Mucosa of rectum (tissue), 2 donors: ENCODE results near the gene CDC42.

ENCODE experiments used
- H3K27ac ChIP-seq, 2 donors: one replicate each; pipeline ENCODE4 v1.7.0; 2013; ENCODE audit warnings: inconsistent platforms in 2 of 2, low read depth in 2 of 2, low read length in 2 of 2
- H3K27me3 ChIP-seq, 2 donors: one replicate each; pipeline ENCODE4 v1.7.0; 2013; ENCODE audit warnings: low read length in 2 of 2; ENCODE audit not compliant: control insufficient read depth in 2 of 2, insufficient read depth in 2 of 2
- H3K36me3 ChIP-seq, 2 donors: one replicate each; pipeline ENCODE4 v1.7.0; 2013; ENCODE audit warnings: low read length in 2 of 2; ENCODE audit not compliant: control insufficient read depth in 2 of 2, insufficient read depth in 2 of 2
- H3K4me1 ChIP-seq, 2 donors: one replicate each; pipeline ENCODE4 v1.7.0; 2013; ENCODE audit warnings: low read length in 2 of 2, mild to moderate bottlenecking in 1 of 2; ENCODE audit not compliant: control insufficient read depth in 2 of 2, insufficient read depth in 2 of 2
- H3K4me3 ChIP-seq, 2 donors: one replicate each; pipeline ENCODE4 v1.7.0; 2013; ENCODE audit warnings: low read length in 2 of 2
- H3K9ac ChIP-seq, 2 donors: one replicate each; pipeline ENCODE4 v1.7.0; 2013; ENCODE audit warnings: low read length in 2 of 2, low read depth in 1 of 2, mild to moderate bottlenecking in 1 of 2
- H3K9me3 ChIP-seq, 2 donors: one replicate each; pipeline ENCODE4 v1.7.0; 2013; ENCODE audit warnings: low read length in 2 of 2; ENCODE audit not compliant: control insufficient read depth in 2 of 2
- donor health status: healthy.
- donor health status: Normal muscosa, but diverticular disease.

CDC42 gene

DNA sequence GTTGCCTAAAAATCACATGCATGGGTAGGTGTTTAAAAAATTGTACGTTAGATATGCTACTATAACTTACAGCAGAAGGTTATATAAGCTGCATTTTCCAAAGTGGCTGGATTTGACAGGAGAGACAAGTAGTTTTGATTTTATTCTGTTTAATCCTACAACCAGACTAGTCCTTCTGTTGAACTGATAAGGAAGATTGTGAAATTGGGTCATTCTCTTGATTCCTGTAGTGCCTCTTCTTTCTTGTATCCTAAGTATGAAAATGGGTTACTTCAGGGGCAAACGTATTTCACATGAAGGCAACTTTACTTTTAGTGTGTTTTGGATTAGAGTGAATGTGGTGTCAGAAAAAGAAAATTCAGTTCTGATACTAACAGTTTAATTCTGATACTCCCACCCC is 19.0 kb downstream of the CDC42 start:
- Histone ChIP-seq H3K9ac (no peak overlapping the region), H3K36me3 (peaks cover 3 to 7% of the 10 kb centered on the region in 2 donors), H3K4me3 (no peak overlapping the region), H3K9me3 (no peaks in the 10 kb centered on the region), H3K27me3 (no peaks in the 10 kb centered on the region), H3K4me1 (peaks cover 26 to 35% of the 10 kb centered on the region in 2 donors), H3K27ac (no peak overlapping the region)

DNA sequence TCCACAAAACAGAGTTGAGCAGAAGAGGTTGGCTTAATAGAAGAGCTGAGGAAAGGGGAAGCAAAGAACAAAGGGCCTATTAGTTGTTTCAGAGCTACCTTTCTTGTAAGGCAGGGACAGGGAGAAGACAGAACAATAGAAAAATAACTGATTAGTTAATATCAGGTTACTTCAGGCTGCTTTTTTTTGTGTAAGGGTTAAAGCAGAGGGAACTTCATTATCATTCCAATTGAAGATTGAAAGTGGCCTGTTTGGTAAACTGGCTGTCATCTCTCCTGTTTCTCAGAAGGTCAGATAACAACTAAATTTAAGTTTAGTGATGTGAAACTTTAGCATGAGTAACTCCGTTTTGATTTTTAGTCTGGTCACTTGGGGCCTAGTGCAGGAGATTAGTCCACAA is 22.3 kb downstream of the CDC42 start:
- no peak overlapping the region for H3K27ac ChIP-seq
- peaks cover 21 to 24% of the 10 kb centered on the region in 2 donors for H3K4me1 ChIP-seq
- H3K4me3 ChIP-seq = no peak overlapping the region
- H3K27me3 ChIP-seq = no peaks in the 10 kb centered on the region
- H3K9me3 ChIP-seq = no peaks in the 10 kb centered on the region
- H3K9ac ChIP-seq = no peak overlapping the region
- peaks cover 9 to 16% of the 10 kb centered on the region in 2 donors for H3K36me3 ChIP-seq

DNA sequence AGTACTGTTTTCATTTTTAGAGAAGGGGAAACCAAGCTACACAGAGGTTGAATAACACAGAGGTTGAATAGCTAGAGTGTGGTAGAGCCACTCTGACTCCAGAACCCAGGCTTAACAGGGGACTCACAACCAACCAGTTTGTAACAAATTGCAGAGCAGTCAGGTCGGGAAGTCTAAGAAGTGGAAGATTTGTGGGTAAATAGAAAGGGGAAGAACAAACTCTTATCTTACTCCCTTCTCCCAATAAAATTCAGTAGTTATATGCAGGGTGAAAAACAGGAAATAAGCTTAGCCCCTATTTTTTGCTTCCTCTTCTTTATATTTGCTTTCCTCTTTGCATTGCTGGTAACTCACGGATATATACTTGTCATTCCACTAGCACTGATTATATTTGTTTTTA is 23.2 kb downstream of the CDC42 start:
- peaks cover 21 to 24% of the 10 kb centered on the region in 2 donors for H3K4me1 ChIP-seq

GRCh38 chr1:22076346-22076745 is 23.8 kb downstream of the CDC42 start:
- Histone ChIP-seq H3K36me3 (peaks cover 13 to 18% of the 10 kb centered on the region in 2 donors), H3K27me3 (no peaks in the 10 kb centered on the region), H3K9me3 (no peaks in the 10 kb centered on the region), H3K27ac (no peak overlapping the region), H3K4me1 (peaks cover 21 to 24% of the 10 kb centered on the region in 2 donors), H3K4me3 (peak overlapping the region in 1 of 2 donors; percentile 7), H3K9ac (no peak overlapping the region)

More for the DNA sequence above, 23.2 kb downstream of the CDC42 start:
- H3K9ac ChIP-seq = no peak overlapping the region
- H3K27me3 ChIP-seq = no peaks in the 10 kb centered on the region
- no peaks in the 10 kb centered on the region for H3K9me3 ChIP-seq
- H3K27ac ChIP-seq = no peak overlapping the region
- H3K36me3 ChIP-seq = peaks cover 13 to 16% of the 10 kb centered on the region in 2 donors
- peak overlapping the region in 1 of 2 donors; percentile 37 for H3K4me3 ChIP-seq

- no peak overlapping the region for H3K27ac ChIP-seq
- peaks cover 17 to 24% of the 10 kb centered on the region in 2 donors for H3K4me1 ChIP-seq
- no peaks in the 10 kb centered on the region for H3K9me3 ChIP-seq
- H3K27me3 ChIP-seq = no peaks in the 10 kb centered on the region
- no peak overlapping the region for H3K4me3 ChIP-seq
- no peak overlapping the region for H3K9ac ChIP-seq
- H3K36me3 ChIP-seq = peaks cover 23 to 29% of the 10 kb centered on the region in 2 donors
Measured at GRCh38 chr1:22077728-22078127, 25.2 kb downstream of the CDC42 start.

DNA sequence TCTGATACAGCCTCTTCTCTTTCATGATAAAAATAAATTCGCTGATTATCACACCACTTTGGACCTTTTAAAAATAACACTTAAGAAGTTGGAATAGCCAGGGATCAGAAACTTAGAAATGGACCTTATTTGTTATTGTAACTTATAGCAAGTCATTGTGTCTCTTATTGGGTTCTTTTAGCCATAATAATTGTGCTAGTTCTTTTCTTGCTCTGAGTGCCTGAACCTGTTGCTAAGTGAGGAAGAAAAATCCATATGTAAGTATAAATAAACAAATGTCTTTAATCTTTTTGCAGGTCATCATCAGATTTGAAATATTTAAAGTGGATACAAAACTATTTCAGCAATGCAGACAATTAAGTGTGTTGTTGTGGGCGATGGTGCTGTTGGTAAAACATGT is 25.6 kb downstream of the CDC42 start:
- H3K4me1 ChIP-seq = peaks cover 17 to 24% of the 10 kb centered on the region in 2 donors
- H3K4me3 ChIP-seq = no peak overlapping the region
- peaks cover 23 to 29% of the 10 kb centered on the region in 2 donors for H3K36me3 ChIP-seq
- no peaks in the 10 kb centered on the region for H3K9me3 ChIP-seq
- H3K27me3 ChIP-seq = no peaks in the 10 kb centered on the region
- no peak overlapping the region for H3K9ac ChIP-seq
- H3K27ac ChIP-seq = no peak overlapping the region

GRCh38 chr1:22080191-22080590 is 27.7 kb downstream of the CDC42 start:
- Histone ChIP-seq H3K36me3 (peaks cover 23 to 30% of the 10 kb centered on the region in 2 donors), H3K9ac (no peak overlapping the region), H3K27ac (no peak overlapping the region), H3K9me3 (no peaks in the 10 kb centered on the region), H3K4me1 (peaks cover 14% of the 10 kb centered on the region in 2 donors), H3K27me3 (no peaks in the 10 kb centered on the region), H3K4me3 (no peak overlapping the region)

DNA sequence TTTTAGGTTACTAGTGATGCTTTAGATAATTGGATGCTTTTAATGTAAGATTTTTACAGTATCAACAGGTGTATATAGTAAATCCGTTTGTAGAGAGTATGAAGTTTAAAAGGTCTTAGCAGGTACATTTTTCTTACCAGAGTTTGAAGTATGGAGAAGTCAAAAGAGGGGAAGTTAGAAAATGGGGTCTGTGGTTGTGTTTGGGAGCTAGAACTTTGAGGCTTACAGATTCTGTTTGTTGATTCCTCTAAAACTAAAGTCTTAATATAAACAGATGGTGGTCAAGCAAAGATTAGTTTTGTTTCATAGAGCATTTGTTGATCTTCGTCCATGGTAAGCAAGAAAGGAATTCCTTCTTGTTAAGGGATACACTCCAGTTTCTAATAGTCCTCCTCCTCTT is 35.8 kb downstream of the CDC42 start:
- no peak overlapping the region for H3K4me3 ChIP-seq
- H3K27ac ChIP-seq = no peak overlapping the region
- peaks cover 5 to 8% of the 10 kb centered on the region in 2 donors for H3K4me1 ChIP-seq
- H3K27me3 ChIP-seq = no peaks in the 10 kb centered on the region
- H3K36me3 ChIP-seq = peaks cover 33 to 42% of the 10 kb centered on the region in 2 donors
- H3K9ac ChIP-seq = no peak overlapping the region
- H3K9me3 ChIP-seq = no peaks in the 10 kb centered on the region

DNA sequence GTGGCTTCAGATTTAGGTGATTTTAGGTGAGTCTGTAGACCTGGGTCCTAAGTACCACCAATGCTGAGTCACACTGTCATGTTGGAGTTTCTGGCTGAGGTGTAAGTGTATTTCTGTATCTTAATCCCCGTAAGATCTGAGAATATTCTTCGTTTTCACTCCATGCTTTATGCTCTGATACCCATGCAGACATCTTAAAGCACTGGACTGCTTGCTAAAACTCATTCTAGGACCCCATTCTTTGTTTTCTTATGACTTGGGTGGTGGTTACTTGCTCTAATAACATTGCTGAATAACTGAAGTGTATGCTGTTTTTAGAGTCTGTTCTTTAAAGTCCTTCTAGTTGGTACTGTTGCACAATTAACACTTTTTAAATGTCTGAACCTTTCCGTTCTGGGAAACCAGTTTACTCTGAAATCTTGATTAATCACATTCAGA is 36.6 kb downstream of the CDC42 start:
- H3K36me3 ChIP-seq = peaks cover 33 to 49% of the 10 kb centered on the region in 2 donors
- no peak overlapping the region for H3K9ac ChIP-seq
- no peaks in the 10 kb centered on the region for H3K27me3 ChIP-seq
- no peak overlapping the region for H3K27ac ChIP-seq
- no peak overlapping the region for H3K4me3 ChIP-seq
- no peaks in the 10 kb centered on the region for H3K9me3 ChIP-seq
- H3K4me1 ChIP-seq = peaks cover 5 to 8% of the 10 kb centered on the region in 2 donors

DNA sequence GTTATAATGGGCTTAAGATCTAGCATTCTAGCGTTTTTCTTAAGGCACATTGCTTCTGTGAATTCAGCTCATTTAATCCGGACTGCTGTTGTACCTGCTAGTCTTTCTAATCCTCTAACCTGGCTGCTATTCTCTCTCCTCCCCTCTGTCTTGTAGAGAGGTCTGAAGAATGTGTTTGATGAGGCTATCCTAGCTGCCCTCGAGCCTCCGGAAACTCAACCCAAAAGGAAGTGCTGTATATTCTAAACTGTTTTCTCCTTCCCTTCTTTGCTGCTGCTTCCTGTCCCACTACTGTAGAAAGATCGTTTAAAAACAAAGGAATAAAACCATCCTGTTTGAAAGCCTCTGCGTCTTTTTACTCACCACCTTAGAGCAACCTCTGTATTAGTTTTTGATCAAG is 37.3 kb downstream of the CDC42 start:
- Histone ChIP-seq H3K27ac (no peak overlapping the region), H3K9me3 (no peaks in the 10 kb centered on the region), H3K4me3 (no peak overlapping the region), H3K36me3 (peaks cover 36 to 52% of the 10 kb centered on the region in 2 donors), H3K9ac (no peak overlapping the region), H3K4me1 (peaks cover 5 to 8% of the 10 kb centered on the region in 2 donors), H3K27me3 (no peaks in the 10 kb centered on the region)

- no peaks in the 10 kb centered on the region for H3K9me3 ChIP-seq
- H3K4me1 ChIP-seq = peaks cover 5 to 8% of the 10 kb centered on the region in 2 donors
- no peak overlapping the region for H3K4me3 ChIP-seq
- H3K27me3 ChIP-seq = no peaks in the 10 kb centered on the region
- no peak overlapping the region for H3K27ac ChIP-seq
- H3K36me3 ChIP-seq = peaks cover 43 to 55% of the 10 kb centered on the region in 2 donors
- H3K9ac ChIP-seq = no peak overlapping the region
Measured at GRCh38 chr1:22090867-22091266, 38.4 kb downstream of the CDC42 start.
